ENCODE data around the gene SHE. TPM values are rescaled to one million over a fixed set of nuclear protein-coding genes. Genes with fewer than 3 reads are reported as not detected.

The SHE gene
- total and polyA plus RNA-seq, 2 of the 8 experiments (the other 6 are each of a cell fraction or from before 2014, with no cell fraction given), result 0.44 to 0.45 TPM

GRCh38 chr1:154521695-154522094 lies 19.5 kb upstream of the SHE start:
- no peak overlapping the region for H2BK120ac ChIP-seq (replicated peaks; ENCODE audit: low read depth, low read length)
- no peaks in the 10 kb centered on the region for H4K20me1 ChIP-seq (replicated peaks in 1 of 2; ENCODE audit: control insufficient read depth in 1 of 2, insufficient read depth in 2 of 2, low read length in 2 of 2)
- no peak for TF ChIP-seq SP4 (IDR thresholded peaks at IDR 0.05; ENCODE audit: low read length)
- TF ChIP-seq JUN (IDR thresholded peaks at IDR 0.05; ENCODE audit: low read depth, low read length), result no peak
- TF ChIP-seq SRF (IDR thresholded peaks at IDR 0.05; ENCODE audit: low read depth, low read length), result no peak
- TF ChIP-seq RAD21 (IDR thresholded peaks at IDR 0.05 in 1 of 2, conservative IDR thresholded peaks at IDR 0.05 in 1 of 2; ENCODE audit: low read depth in 2 of 2, low read length in 2 of 2), result no peak
- TF ChIP-seq SP1 (IDR thresholded peaks at IDR 0.05; ENCODE audit: low read depth, low read length), result no peak
- TF ChIP-seq CHD1 (IDR thresholded peaks at IDR 0.05; ENCODE audit: low read depth, low read length), result no peak
- TF ChIP-seq TAF7 (optimal IDR thresholded peaks at IDR 0.05; ENCODE audit: borderline replicate concordance, low read depth, low read length), result no peak
- TF ChIP-seq SP2 (IDR thresholded peaks at IDR 0.05; ENCODE audit: low read length), result no peak
- no peak for TF ChIP-seq KDM5A (IDR thresholded peaks at IDR 0.05; ENCODE audit: low read length)
- TF ChIP-seq SIX5 (IDR thresholded peaks at IDR 0.05; ENCODE audit: low read depth, low read length), result no peak
- no peak for TF ChIP-seq POLR2AphosphoS5 (IDR thresholded peaks at IDR 0.05; ENCODE audit: low read depth, low read length)
- no peak for TF ChIP-seq FOSL1 (IDR thresholded peaks at IDR 0.05; ENCODE audit: insufficient read depth, low read depth, low read length)
- TF ChIP-seq CBX5 (IDR thresholded peaks at IDR 0.05; ENCODE audit: low read depth, low read length), result no peak
- ChIA-PET CTCF (ENCODE audit: partially characterized antibody) (interaction anchor here (0.6 to 1.6 kb wide), 4 partner anchors 10 to 696 kb away, joined by 3 to 4 read pairs (median 3); no protein-coding TSS in a partner anchor), POLR2A (ENCODE audit: partially characterized antibody) (no interaction called here)
- H3K9me3 ChIP-seq (ENCODE audit: insufficient read depth in 2 of 2, low read depth in 1 of 2, low read length in 1 of 2), result no peaks in the 10 kb centered on the region
- H2BK20ac ChIP-seq (ENCODE audit: low read length), result no peak overlapping the region
- no peak overlapping the region for H3K56ac ChIP-seq (replicated peaks; ENCODE audit: insufficient read length, low read depth, low read length)
- no peaks in the 10 kb centered on the region; a peak in 1 of 7 replicates for H3K4me1 ChIP-seq (replicated peaks in 1 of 4; ENCODE audit: control insufficient read depth in 3 of 4, insufficient read depth in 4 of 4, low read length in 3 of 4)
- H3K27me3 ChIP-seq (replicated peaks in 1 of 4; ENCODE audit: control insufficient read depth in 3 of 4, extremely low read depth in 1 of 4, insufficient read depth in 3 of 4, low read length in 3 of 4), result peaks cover 0 to 3% (median 0%) of the 10 kb centered on the region in 4 experiments; a peak in 1 of 7 replicates
- WGBS, 2 experiments (ENCODE audit: extremely low coverage in 1 of 2, insufficient coverage in 1 of 2, insufficient read length in 1 of 2, insufficient replicate concordance in 2 of 2, low coverage in 1 of 2, low lambda C conversion rate in 2 of 2, missing lambda C conversion rate in 1 of 2), result 82% methylated on average over 3 of the region's 3 CpGs; no CpG with 5 or more reads in 1 of the 2 experiments
- no peaks in the 10 kb centered on the region; a peak in 1 of 8 replicates for H3K36me3 ChIP-seq (ENCODE audit: control insufficient read depth in 2 of 4, insufficient read depth in 4 of 4, low read length in 3 of 4)
- H2BK15ac ChIP-seq (ENCODE audit: low read length), result no peak overlapping the region
- DNase-seq (ENCODE audit: low read depth in 1 of 2, low spot score in 2 of 2) (no peak), FAIRE-seq (no peak)
- no peak overlapping the region for H3K18ac ChIP-seq (ENCODE audit: extremely low read depth, low read length)
- H3K79me2 ChIP-seq (ENCODE audit: control insufficient read depth in 1 of 2, insufficient read depth in 2 of 2, low read length in 2 of 2), result no peaks in the 10 kb centered on the region
- no peak overlapping the region for H3K4me2 ChIP-seq (ENCODE audit: insufficient read depth in 1 of 2, low read depth in 2 of 2, low read length in 2 of 2)
- H3K27ac ChIP-seq (ENCODE audit: low read depth, low read length), result no peak overlapping the region
- H3K4ac ChIP-seq (replicated peaks; ENCODE audit: insufficient read length, low read depth, low read length), result no peak overlapping the region
- H3K79me1 ChIP-seq (ENCODE audit: low read depth, low read length), result no peaks in the 10 kb centered on the region
- H3K23me2 ChIP-seq (ENCODE audit: low read depth, low read length), result no peaks in the 10 kb centered on the region
- H4K5ac ChIP-seq (ENCODE audit: insufficient read length, low read depth, low read length), result no peak overlapping the region
- no peak overlapping the region for H4K91ac ChIP-seq (replicated peaks; ENCODE audit: insufficient read length, low read length)
- no peak overlapping the region for H2BK12ac ChIP-seq (ENCODE audit: low read depth, low read length)
- H3K9ac ChIP-seq (replicated peaks in 1 of 4; ENCODE audit: extremely low read depth in 1 of 4, low read depth in 3 of 4, low read length in 3 of 4), result no peak overlapping the region
- no peak overlapping the region for H3K14ac ChIP-seq (ENCODE audit: insufficient read length)
- H3K4me3 ChIP-seq (ENCODE audit: extremely low read depth in 1 of 4, insufficient read depth in 2 of 4, low read depth in 3 of 4, low read length in 4 of 4), result no peak overlapping the region
- H2AK5ac ChIP-seq (ENCODE audit: low read depth, low read length), result no peak overlapping the region
- H2BK5ac ChIP-seq (ENCODE audit: low read depth, low read length), result no peak overlapping the region
- H2AFZ ChIP-seq (ENCODE audit: low read length), result no peak overlapping the region
- H4K8ac ChIP-seq (ENCODE audit: extremely low read depth, insufficient read depth, low read length), result no peak overlapping the region
- no peak overlapping the region for H3K23ac ChIP-seq (ENCODE audit: insufficient read length)

Data from H1 (cell line).